HG03108 (cell line): ENCODE data around the gene MAPT.

Experiments
- ATAC-seq: cut with Tn5 transposase; IDR thresholded peaks from one replicate; pipeline ENCODE4 v1.9.1; 2021; ENCODE audit warnings: moderate library complexity; ENCODE audit not compliant: unreplicated experiment

MAPT gene

DNA sequence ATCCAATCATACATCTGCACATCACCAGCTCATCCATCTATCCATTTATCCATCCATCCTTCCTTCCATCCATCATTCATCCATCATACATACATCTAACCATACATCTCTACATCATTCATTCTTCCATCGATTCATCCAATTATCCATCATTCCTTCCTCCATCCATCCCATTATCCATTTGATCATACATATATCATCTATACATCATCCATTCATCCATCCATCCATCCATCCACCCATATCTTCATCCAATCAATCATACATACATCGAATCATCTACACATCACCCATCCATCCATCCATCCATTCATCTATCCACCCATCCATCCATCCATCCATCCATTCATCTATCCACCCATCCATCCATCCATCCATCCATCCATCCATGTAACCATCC is 75.4 kb downstream of the MAPT start:
- ATAC-seq: no peak

DNA sequence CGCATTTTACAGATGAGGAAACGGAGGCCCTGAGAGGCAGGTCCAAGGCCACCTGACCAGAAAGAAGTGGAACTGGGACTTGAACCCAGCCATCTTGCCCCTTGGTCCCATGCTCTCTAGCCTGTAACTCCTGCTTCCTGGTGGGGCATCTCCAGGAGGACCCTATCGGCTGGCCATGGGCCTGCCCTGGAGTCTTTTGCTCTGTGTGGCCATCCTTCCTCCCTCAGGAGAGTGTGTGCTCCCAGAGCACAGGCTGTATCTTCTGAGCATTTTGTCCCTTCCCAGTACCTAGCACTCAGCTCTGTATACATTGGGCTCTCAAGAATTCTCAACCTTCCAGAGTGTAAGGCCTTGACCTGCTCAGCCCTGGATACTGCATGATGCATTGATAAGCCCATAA is 76.3 kb downstream of the MAPT start:
- ATAC-seq: no peak

DNA sequence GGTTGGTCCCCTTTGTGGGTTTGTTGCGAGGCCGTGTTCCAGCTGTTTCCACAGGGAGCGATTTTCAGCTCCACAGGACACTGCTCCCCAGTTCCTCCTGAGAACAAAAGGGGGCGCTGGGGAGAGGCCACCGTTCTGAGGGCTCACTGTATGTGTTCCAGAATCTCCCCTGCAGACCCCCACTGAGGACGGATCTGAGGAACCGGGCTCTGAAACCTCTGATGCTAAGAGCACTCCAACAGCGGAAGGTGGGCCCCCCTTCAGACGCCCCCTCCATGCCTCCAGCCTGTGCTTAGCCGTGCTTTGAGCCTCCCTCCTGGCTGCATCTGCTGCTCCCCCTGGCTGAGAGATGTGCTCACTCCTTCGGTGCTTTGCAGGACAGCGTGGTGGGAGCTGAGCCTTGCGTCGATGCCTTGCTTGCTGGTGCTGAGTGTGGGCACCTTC is 77.4 kb downstream of the MAPT start:
- ATAC-seq: no peak

GRCh38 chr17:45972531-45972930 is 78.2 kb downstream of the MAPT start:
- ATAC-seq: no peak

GRCh38 chr17:45973099-45973780 is 78.9 kb downstream of the MAPT start:
- ATAC-seq: no peak

DNA sequence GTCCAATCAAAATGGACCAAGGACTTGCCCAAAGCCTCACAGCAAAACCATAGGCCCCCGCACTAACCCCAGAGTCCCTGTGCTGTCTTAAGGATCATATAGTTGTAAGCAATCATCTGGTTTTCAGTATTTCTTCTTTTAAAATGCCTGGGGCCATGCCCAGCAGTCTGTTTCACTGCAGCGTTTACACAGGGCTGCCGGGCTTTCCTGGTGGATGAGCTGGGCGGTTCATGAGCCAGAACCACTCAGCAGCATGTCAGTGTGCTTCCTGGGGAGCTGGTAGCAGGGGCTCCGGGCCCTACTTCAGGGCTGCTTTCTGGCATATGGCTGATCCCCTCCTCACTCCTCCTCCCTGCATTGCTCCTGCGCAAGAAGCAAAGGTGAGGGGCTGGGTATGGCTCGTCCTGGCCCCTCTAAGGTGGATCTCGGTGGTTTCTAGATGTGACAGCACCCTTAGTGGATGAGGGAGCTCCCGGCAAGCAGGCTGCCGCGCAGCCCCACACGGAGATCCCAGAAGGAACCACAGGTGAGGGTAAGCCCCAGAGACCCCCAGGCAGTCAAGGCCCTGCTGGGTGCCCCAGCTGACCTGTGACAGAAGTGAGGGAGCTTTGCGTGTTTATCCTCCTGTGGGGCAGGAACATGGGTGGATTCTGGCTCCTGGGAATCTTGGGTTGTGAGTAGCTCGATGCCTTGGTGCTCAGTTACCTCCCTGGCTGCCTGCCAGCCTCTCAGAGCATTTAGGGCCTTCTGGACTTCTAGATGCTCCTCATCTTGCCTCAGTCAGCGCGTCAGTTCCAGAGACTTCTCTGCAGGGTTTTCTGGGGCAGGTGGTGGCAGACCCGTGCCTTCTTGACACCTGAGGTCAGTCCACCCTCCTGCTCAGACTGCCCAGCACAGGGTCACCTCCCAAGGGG is 79.8 kb downstream of the MAPT start:
- no peak for ATAC-seq

- no peak for ATAC-seq
These were observed 80.7 kb downstream of the MAPT start for GRCh38 chr17:45974916-45975630.

DNA sequence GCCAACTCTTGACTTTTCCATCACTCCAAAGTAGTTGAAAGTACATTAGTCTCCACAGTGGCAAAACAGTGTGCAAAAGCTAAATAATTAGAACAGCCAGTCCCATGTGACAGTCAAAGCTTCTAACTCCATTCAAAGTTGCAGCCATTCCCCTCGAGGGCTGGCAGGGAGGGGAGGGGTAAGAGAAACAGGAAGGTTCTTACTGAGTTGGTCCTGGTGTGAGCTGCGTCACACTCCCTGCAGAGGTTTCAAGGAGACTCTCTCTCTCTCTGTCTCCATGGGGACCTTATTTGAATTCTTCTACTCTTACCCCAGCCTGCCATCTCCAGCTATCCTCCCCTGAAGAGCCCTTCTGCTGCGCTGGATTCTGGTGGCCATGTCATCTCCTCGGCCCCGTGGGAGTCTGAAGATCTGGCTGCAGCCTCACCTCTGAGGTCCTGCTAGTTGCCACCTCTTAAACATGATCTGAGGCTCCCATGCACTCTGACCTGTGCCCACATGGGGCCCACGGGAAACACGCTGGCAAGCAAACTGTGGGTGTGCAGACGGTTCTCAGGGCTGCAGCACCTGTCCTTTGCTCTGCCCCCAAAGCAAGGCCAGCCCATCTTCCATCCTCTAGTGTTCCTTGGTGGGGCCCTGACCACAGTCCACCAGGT is 81.4 kb downstream of the MAPT start:
- no peak for ATAC-seq

GRCh38 chr17:45976391-45976754 is 82.0 kb downstream of the MAPT start:
- no peak for ATAC-seq

DNA sequence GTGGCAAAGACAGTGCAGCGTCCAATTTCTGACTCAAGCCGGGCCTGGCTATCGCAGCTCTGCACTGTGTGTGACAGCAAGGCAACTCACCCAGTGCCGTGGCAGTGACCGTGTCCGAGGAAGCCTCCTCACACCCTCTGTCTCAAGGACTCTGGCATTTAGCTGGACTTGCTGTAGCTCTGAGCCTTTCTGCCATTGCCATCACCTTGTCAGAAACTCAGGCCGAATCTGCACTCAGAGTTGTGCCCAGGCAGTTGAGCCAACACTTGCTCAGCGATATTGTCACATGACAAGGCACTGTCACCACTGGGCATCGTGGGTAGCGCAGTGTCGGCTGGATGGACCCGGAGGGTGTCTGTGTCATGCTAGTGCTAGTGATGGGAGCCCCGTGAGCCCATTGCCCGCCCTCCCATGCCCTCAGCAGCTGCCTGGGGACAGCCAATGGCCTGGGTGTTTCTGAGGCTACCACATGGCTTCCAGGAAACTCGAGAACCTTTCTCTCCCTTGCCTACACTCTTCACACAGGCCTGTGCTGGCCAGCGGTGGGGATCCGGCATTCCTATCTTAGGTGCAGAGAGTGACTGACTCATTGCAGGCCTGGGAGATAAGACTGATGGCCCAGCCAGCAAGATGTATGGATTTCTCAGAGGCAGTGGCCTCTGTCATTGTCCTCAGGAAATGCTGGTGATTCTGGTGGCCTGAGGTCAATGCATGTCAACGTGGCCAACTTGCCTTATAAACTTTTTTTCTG is 82.6 kb downstream of the MAPT start:
- ATAC-seq: no peak

GRCh38 chr17:45977506-45977824 is 83.1 kb downstream of the MAPT start:
- no peak for ATAC-seq

DNA sequence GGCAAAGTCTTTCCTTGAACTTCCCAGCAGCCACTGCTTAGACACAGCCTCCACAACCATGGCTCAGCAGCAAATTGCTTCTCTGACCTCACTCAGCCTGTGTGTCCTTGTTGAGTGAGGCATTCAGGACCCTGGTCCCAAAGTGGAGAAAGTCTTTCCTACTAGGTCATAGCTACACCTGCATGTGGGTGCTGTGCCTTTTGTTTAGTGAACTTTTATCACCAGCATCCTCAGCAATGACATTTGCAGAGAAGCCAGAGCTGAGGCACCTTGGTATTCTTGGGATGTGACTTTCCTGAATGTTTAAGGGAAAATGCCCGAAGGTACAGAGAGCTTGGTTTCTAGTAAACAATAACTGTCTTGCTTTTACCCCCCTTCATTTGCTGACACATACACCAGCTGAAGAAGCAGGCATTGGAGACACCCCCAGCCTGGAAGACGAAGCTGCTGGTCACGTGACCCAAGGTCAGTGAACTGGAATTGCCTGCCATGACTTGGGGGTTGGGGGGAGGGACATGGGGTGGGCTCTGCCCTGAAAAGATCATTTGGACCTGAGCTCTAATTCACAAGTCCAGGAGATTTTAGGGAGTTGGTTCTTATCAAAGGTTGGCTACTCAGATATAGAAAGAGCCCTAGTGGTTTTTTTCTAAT is 83.7 kb downstream of the MAPT start:
- no peak for ATAC-seq

GRCh38 chr17:45979137-45979536 is 84.8 kb downstream of the MAPT start:
- ATAC-seq: no peak

DNA sequence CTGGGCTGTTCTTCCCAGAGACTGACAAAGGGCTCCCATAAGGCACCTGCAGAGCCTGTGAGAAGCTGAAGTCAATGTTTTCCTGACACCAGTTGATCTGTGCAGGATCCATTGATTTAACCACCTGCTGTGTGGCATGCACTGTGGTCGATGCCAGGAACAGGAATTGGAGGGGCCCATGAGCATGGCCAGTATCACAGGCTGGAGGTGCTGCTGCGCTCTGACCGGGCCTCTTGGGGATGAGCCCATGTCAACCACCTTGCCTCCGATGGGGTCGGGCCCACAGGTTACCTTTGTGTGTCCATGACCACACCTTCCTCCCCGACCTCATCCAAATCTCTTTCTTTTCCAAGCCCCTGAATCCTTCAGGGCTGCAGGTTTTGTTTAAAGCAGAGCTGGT is 86.5 kb downstream of the MAPT start:
- no peak for ATAC-seq

DNA sequence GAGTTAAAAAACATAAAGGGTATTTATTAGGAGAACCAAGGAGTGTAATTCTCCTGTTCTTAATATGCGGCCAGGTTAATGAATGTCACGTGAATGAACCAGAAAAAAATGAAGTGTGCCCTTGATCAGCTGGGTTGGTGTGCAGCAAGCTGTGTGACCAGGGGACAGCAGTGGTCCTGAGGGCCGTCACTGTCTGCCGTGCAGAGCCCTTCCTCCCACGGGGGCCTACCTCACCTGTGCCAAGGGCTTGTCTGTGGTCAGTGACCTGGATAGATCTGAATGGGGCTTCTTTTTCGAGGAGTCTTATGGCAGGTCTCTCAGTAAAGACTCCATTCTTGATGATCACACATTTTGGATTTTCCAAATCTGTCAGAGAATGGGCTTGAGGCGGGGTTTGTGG is 87.0 kb downstream of the MAPT start:
- no peak for ATAC-seq

DNA sequence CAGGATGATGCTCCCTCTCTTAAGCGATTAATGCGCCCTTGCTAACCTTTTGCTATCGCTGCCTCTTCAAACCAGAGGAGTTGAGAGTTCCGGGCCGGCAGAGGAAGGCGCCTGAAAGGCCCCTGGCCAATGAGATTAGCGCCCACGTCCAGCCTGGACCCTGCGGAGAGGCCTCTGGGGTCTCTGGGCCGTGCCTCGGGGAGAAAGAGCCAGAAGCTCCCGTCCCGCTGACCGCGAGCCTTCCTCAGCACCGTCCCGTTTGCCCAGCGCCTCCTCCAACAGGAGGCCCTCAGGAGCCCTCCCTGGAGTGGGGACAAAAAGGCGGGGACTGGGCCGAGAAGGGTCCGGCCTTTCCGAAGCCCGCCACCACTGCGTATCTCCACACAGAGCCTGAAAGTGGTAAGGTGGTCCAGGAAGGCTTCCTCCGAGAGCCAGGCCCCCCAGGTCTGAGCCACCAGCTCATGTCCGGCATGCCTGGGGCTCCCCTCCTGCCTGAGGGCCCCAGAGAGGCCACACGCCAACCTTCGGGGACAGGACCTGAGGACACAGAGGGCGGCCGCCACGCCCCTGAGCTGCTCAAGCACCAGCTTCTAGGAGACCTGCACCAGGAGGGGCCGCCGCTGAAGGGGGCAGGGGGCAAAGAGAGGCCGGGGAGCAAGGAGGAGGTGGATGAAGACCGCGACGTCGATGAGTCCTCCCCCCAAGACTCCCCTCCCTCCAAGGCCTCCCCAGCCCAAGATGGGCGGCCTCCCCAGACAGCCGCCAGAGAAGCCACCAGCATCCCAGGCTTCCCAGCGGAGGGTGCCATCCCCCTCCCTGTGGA is 88.6 kb downstream of the MAPT start:
- no peak for ATAC-seq

DNA sequence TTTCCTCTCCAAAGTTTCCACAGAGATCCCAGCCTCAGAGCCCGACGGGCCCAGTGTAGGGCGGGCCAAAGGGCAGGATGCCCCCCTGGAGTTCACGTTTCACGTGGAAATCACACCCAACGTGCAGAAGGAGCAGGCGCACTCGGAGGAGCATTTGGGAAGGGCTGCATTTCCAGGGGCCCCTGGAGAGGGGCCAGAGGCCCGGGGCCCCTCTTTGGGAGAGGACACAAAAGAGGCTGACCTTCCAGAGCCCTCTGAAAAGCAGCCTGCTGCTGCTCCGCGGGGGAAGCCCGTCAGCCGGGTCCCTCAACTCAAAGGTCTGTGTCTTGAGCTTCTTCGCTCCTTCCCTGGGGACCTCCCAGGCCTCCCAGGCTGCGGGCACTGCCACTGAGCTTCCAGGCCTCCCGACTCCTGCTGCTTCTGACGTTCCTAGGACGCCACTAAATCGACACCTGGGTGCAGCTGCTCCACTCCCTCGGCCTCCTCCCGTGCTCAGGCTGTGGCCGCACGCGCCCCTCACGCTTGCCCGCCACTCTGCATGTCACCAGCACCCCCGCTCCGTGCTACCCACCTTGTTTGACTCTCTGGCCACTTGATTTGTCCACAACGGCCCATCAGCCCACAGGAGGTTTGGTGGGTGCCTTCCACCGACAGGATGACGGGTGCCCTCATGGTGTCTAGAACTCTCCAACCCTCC is 89.4 kb downstream of the MAPT start:
- no peak for ATAC-seq

DNA sequence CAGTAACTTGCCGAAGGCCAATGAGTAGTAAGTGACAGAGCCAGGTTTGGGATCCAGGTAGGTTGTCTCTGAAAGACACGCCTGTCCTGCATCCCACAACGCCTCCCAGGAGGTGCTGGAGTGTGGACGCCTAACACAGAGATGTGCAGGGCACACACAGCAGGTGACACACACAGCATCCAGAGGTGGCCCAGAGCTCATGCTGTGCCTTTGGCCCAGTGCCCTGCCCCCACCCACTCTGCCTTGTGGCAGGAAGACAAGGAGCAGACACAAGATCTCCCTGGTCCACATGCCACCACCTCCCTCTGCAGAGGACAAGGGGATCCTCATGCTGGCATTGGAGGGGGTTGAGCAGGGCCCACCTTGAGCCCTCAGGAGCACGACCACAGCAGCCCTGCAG is 90.0 kb downstream of the MAPT start:
- no peak for ATAC-seq

DNA sequence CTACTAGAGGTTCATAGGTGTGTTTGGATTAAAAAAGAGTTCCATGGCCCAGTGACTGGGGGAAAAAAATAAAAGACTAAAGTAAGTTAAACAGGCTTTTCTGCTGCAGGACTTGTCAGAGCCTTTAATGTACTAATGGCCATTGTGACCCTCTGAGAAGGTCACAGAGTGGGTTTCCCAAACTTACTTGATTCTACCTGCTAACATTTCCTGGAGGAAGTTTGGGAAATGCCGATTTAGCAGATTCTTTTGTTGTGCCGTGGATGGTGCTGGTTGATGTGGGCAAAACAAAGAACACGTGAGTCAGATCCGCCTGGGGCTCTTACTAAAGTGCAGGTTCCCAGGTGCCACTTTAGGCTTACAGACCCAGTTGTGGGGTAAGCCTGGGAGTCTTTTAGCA is 91.1 kb downstream of the MAPT start:
- no peak for ATAC-seq
